ENCODE data around the gene S100A13. TPM values are rescaled to one million over a fixed set of nuclear protein-coding genes. Genes with fewer than 3 reads are reported as not detected.

Gene S100A13
- total RNA-seq, 2 experiments from 2014 or later: 8.1 to 9.4 TPM

GRCh38 chr1:153627715-153628626 is 666 bp upstream of the S100A13 start, which contains the start of gene S100A1:
Gene S100A1, plus strand, starts transcription at chr1:153628434. Its CDS starts 2,088 bp downstream, at chr1:153630522.
- no peaks in the 10 kb centered on the region for H3K9me3 Mint-ChIP-seq
- no peak within 1 kb of the TSS for H3K4me3 Mint-ChIP-seq
- ATAC-seq: no peak
- intact Hi-C loops (cut with micrococcal nuclease): no loop called here
- no peak within 1 kb of the TSS for H3K27ac Mint-ChIP-seq
- CTCF ChIA-PET: interaction anchor here (0.9 to 6.4 kb wide), 12 partner anchors 11 to 322 kb away, joined by 3 to 60 read pairs (median 6); partner anchors contain the start of gene S100A14
- peaks cover 1% of the 10 kb centered on the region for H3K36me3 Mint-ChIP-seq (ENCODE audit: low read depth)
- no peak for DNase-seq
- TF ChIP-seq CTCF (IDR thresholded peaks at IDR 0.05): peak; percentile 58
- H3K27me3 Mint-ChIP-seq: peaks cover 9% of the 10 kb centered on the region
- POLR2A ChIA-PET: interaction anchor here (1.1 to 1.3 kb wide), 3 partner anchors 18 to 88 kb away, joined by 3 read pairs; partner anchors contain the start of gene S100A5
- peaks cover 17% of the 10 kb centered on the region for H3K4me1 Mint-ChIP-seq (ENCODE audit: low read depth)

- H3K27me3 Mint-ChIP-seq: peaks cover 9% of the 10 kb centered on the region
- no peak for ATAC-seq
- intact Hi-C loops (cut with micrococcal nuclease): no loop called here
- H3K36me3 Mint-ChIP-seq (ENCODE audit: low read depth): no peaks in the 10 kb centered on the region
- TF ChIP-seq CTCF (IDR thresholded peaks at IDR 0.05): no peak
- DNase-seq: no peak
- POLR2A ChIA-PET: interaction anchor here (1.3 to 1.6 kb wide), 2 partner anchors 8 to 19 kb away, joined by 3 read pairs; no protein-coding TSS in a partner anchor
- H3K4me1 Mint-ChIP-seq (ENCODE audit: low read depth): peaks cover 9% of the 10 kb centered on the region
- H3K4me3 Mint-ChIP-seq: no peak overlapping the region
- CTCF ChIA-PET: interaction anchor here (1.5 to 6.4 kb wide), 7 partner anchors 9 to 116 kb away, joined by 4 to 60 read pairs (median 7); partner anchors contain the start of gene S100A14
- no peak overlapping the region for H3K27ac Mint-ChIP-seq
- no peaks in the 10 kb centered on the region for H3K9me3 Mint-ChIP-seq
These were observed 815 bp downstream of the S100A13 start for GRCh38 chr1:153626477-153626903.

GRCh38 chr1:153624965-153625611 is 2.2 kb downstream of the S100A13 start:
- Mint-ChIP-seq H3K36me3 (ENCODE audit: low read depth) (no peaks in the 10 kb centered on the region), H3K27me3 (peaks cover 9% of the 10 kb centered on the region), H3K4me3 (no peak overlapping the region), H3K27ac (no peak overlapping the region), H3K4me1 (ENCODE audit: low read depth) (peaks cover 2% of the 10 kb centered on the region), H3K9me3 (no peaks in the 10 kb centered on the region)
- intact Hi-C loops (cut with micrococcal nuclease): no loop called here
- no peak for DNase-seq
- no peak for ATAC-seq
- ChIA-PET POLR2A (no interaction called here), CTCF (interaction anchor here (1.1 kb wide), 1 partner anchor 114 kb away, joined by 3 read pairs; no protein-coding TSS in a partner anchor)
- TF ChIP-seq CTCF (IDR thresholded peaks at IDR 0.05): no peak

GRCh38 chr1:153623101-153623500 is 4.2 kb downstream of the S100A13 start:
- no peak for ATAC-seq
- H3K4me3 Mint-ChIP-seq: no peak overlapping the region

More at GRCh38 chr1:153623101-153623500, 4.2 kb downstream of the S100A13 start:
- no peak overlapping the region for H3K27ac Mint-ChIP-seq
- H3K27me3 Mint-ChIP-seq: peaks cover 9% of the 10 kb centered on the region
- H3K4me1 Mint-ChIP-seq (ENCODE audit: low read depth): peaks cover 2% of the 10 kb centered on the region
- CTCF ChIA-PET: no interaction called here
- DNase-seq: no peak
- H3K36me3 Mint-ChIP-seq (ENCODE audit: low read depth): no peaks in the 10 kb centered on the region
- H3K9me3 Mint-ChIP-seq: no peaks in the 10 kb centered on the region
- TF ChIP-seq CTCF (IDR thresholded peaks at IDR 0.05): no peak
- intact Hi-C loops (cut with micrococcal nuclease): no loop called here
- POLR2A ChIA-PET: interaction anchor here (1.7 kb wide), 1 partner anchor 11 kb away, joined by 5 read pairs; the partner anchor contains the start of gene CHTOP
